ENCODE measurements around the gene TRPM2.

Gene TRPM2

DNA sequence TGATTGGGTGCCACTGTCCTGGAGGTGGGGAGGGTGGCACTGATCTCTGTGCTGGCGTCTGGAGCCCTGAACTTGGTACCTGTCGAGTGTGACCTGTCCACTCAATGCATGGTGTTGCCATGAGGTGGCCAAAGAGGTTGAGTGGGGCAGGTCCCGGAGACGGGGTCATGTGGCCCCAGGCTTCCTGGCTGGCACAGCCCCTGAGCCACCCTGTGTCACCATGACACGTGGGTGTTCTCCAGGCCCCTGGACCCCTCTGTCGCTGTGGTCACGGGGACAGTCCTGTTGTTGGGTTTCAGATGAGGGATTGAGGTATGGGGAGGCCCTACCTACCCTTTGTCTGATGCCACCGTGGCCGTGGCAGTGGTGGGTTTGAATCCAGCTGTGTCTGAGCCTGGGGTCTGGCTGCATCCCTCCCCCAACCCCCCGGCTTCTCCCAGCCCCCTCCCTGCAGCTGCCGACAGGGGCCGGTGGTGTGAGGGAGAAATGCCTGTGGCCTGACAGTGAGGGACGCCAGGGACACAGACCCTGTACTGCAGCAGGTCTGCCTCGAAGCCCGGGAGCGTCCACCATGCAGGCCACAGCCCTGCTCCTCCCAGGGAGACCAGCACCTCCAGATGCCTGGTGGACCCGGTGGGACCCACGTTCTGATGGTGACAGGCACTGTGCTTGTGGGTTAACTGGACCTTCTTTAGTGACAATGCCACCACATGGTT is 12.0 kb downstream of the TRPM2 start:
- TF ChIP-seq, protein P1, sequence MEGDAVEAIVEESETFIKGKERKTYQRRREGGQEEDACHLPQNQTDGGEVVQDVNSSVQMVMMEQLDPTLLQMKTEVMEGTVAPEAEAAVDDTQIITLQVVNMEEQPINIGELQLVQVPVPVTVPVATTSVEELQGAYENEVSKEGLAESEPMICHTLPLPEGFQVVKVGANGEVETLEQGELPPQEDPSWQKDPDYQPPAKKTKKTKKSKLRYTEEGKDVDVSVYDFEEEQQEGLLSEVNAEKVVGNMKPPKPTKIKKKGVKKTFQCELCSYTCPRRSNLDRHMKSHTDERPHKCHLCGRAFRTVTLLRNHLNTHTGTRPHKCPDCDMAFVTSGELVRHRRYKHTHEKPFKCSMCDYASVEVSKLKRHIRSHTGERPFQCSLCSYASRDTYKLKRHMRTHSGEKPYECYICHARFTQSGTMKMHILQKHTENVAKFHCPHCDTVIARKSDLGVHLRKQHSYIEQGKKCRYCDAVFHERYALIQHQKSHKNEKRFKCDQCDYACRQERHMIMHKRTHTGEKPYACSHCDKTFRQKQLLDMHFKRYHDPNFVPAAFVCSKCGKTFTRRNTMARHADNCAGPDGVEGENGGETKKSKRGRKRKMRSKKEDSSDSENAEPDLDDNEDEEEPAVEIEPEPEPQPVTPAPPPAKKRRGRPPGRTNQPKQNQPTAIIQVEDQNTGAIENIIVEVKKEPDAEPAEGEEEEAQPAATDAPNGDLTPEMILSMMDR (IDR thresholded peaks at IDR 0.05; ENCODE audit: low read depth, low read length, missing control alignments) = no peak
- no peak overlapping the region for H3K4me3 ChIP-seq (ENCODE audit: low read depth, low read length)
- in situ Hi-C loops (cut with HindIII; ENCODE audit: low sequenced_read_pairs) = no loop called here
- no peak for DNase-seq (ENCODE audit: low read depth)

DNA sequence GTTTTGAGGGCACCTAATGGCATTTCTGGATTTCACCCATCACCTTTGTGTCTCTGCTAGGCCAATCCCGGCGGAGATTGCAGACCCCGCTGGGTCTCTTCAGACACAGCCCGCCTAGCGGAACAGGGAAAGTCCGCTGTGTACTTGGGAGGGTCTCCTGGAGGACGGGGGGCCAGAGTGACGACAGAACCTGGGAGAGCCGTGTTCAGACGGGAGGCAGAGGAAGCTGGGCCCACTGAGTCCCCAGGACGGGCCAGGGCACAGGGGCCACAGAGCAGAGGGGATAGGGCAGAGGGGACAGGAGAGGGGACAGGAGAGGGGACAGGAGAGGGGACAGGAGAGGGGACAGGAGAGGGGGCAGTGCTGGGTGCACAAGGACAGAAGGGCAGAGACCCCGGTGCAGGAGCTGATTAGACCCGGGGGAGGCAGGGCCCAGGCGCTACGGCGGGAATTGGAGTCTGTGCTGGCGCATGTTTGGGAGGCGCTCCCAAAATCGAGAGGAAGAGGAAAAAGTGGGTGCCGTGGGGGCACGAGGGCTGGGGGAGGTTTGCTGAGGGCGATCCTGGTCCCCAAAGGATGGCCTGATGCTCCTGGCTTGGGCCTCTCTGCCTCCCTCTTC is 12.7 kb downstream of the TRPM2 start:
- no peak for DNase-seq (ENCODE audit: low read depth)
- no peak overlapping the region for H3K4me3 ChIP-seq (ENCODE audit: low read depth, low read length)
- TF ChIP-seq, protein P1 (IDR thresholded peaks at IDR 0.05; ENCODE audit: low read depth, low read length, missing control alignments) = no peak
- in situ Hi-C loops (cut with HindIII; ENCODE audit: low sequenced_read_pairs) = no loop called here

DNA sequence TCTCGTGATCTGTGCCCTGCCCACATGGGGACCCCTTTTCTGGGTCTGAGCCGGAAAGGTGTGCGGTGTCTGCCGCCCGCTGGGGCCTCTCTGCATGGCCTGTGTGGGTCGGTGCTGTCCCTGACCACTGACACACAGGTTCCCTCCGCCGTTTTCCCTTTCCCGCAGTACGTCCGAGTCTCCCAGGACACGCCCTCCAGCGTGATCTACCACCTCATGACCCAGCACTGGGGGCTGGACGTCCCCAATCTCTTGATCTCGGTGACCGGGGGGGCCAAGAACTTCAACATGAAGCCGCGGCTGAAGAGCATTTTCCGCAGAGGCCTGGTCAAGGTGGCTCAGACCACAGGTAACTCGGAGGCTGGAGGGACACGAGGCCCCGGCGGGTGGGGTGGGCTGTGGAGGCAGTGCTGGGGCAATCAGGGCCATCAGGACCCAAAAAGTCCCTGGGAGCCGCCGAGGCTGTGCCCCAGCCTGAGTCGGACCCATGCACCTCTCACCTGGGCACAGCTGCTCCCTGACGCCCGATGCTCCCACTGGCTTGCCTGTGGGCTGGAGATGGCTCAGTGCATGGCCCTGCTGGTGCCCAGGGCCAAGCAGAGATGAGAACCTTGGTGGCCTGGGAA is 13.3 kb downstream of the TRPM2 start:
- no peak overlapping the region for H3K4me3 ChIP-seq (ENCODE audit: low read depth, low read length)
- in situ Hi-C loops (cut with HindIII; ENCODE audit: low sequenced_read_pairs) = no loop called here
- DNase-seq (ENCODE audit: low read depth) = no peak
- TF ChIP-seq, protein P1 (IDR thresholded peaks at IDR 0.05; ENCODE audit: low read depth, low read length, missing control alignments) = no peak

DNA sequence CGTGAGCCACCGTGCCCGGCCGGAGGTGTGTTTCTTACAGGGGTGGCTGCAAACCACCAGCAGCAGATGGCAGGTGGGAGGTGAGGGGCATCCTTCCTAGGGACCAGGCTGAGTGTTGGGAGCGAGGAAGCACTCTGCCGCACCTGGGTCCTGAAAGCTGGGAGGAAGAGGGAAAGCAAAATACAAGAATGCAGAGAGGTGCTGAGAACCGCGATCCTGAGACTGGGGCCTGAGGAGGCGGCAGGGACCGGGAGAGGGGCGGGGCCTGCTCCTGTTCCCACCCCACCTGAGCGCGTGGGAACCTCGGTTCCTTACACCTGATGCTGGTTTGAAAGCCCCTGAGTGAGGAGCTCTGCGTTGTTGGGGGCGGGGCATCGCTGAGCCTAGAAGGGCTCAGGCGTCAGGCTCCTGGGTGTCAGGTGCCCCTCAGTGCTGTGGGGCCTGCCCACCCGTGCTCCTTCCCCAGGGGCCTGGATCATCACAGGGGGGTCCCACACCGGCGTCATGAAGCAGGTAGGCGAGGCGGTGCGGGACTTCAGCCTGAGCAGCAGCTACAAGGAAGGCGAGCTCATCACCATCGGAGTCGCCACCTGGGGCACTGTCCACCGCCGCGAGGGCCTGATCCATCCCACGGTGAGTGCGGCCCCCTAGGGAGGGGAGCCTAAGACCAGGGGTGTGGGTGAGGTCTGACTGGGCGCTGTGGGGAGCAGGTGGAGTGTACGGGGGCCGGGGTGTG is 15.5 kb downstream of the TRPM2 start:
- H3K4me3 ChIP-seq (ENCODE audit: low read depth, low read length) = no peak overlapping the region
- TF ChIP-seq, protein P1 (IDR thresholded peaks at IDR 0.05; ENCODE audit: low read depth, low read length, missing control alignments) = no peak
- in situ Hi-C loops (cut with HindIII; ENCODE audit: low sequenced_read_pairs) = no loop called here
- no peak for DNase-seq (ENCODE audit: low read depth)

DNA sequence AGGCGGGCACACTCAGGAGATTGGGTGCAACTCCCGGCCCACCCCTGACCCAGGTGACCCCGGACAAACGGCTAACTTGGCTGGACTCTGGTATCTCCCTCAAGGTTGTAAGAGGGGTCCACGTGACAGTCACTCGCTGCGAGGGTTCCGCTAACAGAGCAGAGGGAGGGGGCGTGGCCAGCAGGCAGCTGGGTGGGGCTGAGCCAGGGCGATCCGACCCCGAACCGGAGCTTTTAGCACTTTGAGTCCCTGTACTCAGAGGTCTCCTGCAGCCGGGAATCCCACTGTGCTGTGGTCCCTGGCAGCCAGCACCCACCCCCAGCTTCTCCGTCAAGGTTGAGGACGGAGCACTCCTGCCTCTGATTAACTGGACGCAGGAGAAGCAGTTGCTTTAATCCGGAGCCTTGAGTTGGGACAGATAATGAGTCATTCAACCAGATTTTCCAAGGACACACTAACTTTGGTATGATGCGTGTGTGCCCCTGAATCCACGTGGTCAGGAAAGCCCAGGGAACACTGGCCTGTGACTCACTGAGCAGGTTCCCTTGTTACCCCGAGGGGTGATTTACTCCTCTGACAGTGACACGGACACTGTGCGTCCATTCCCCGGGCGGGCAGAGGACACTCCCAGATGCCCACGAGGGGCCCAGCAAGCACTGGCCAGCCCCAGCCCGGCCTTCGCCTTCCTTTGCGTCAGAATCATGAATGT is 16.8 kb downstream of the TRPM2 start:
- no peak for DNase-seq (ENCODE audit: low read depth)
- TF ChIP-seq, protein P1 (IDR thresholded peaks at IDR 0.05; ENCODE audit: low read depth, low read length, missing control alignments) = no peak
- in situ Hi-C loops (cut with HindIII; ENCODE audit: low sequenced_read_pairs) = no loop called here
- no peak overlapping the region for H3K4me3 ChIP-seq (ENCODE audit: low read depth, low read length)

Measured in astrocyte of the cerebellum (primary cell).